Fibroblast of upper back skin (primary cell): ENCODE measurements around the gene AFAP1L2.

ENCODE experiments used
- DNase-seq: peaks from one replicate; pipeline ENCODE4 v3.0.0-alpha.2; 2013

The AFAP1L2 gene

GRCh38 chr10:114389426-114389825 lies 14.9 kb downstream of the AFAP1L2 start:
- DNase-seq, result no peak

- no peak for DNase-seq
Observed at GRCh38 chr10:114388275-114388674, 16.0 kb downstream of the AFAP1L2 start.

- DNase-seq, result no peak
Observed at GRCh38 chr10:114387784-114388183, 16.5 kb downstream of the AFAP1L2 start.

GRCh38 chr10:114386452-114386851 lies 17.9 kb downstream of the AFAP1L2 start:
- DNase-seq, result no peak

GRCh38 chr10:114385557-114385956 lies 18.7 kb downstream of the AFAP1L2 start:
- no peak for DNase-seq

GRCh38 chr10:114384601-114385000 lies 19.7 kb downstream of the AFAP1L2 start:
- DNase-seq, result no peak

GRCh38 chr10:114384181-114384580 lies 20.1 kb downstream of the AFAP1L2 start:
- DNase-seq, result no peak

GRCh38 chr10:114380797-114381196 lies 23.5 kb downstream of the AFAP1L2 start:
- DNase-seq, result no peak

GRCh38 chr10:114380060-114380459 lies 24.2 kb downstream of the AFAP1L2 start:
- DNase-seq, result no peak

GRCh38 chr10:114379631-114380041 lies 24.7 kb downstream of the AFAP1L2 start:
- peak; percentile 64 for DNase-seq

- no peak for DNase-seq
Observed at GRCh38 chr10:114376523-114376922, 27.8 kb downstream of the AFAP1L2 start.

- DNase-seq, result peak; percentile 54
Observed at GRCh38 chr10:114375047-114375446, 29.3 kb downstream of the AFAP1L2 start.

- peak; percentile 53 for DNase-seq
Observed at GRCh38 chr10:114374053-114374791, 30.1 kb downstream of the AFAP1L2 start.

GRCh38 chr10:114373631-114374030 lies 30.7 kb downstream of the AFAP1L2 start:
- DNase-seq, result no peak

- DNase-seq, result no peak
Observed at GRCh38 chr10:114372995-114373394, 31.3 kb downstream of the AFAP1L2 start.

- DNase-seq, result no peak
Observed at GRCh38 chr10:114372179-114372578, 32.1 kb downstream of the AFAP1L2 start.

- no peak for DNase-seq
Observed at GRCh38 chr10:114370966-114371365, 33.3 kb downstream of the AFAP1L2 start.

GRCh38 chr10:114370199-114370598 lies 34.1 kb downstream of the AFAP1L2 start:
- no peak for DNase-seq

GRCh38 chr10:114368057-114368391 lies 36.3 kb downstream of the AFAP1L2 start:
- DNase-seq, result no peak

- no peak for DNase-seq
Observed at GRCh38 chr10:114367351-114368056, 36.8 kb downstream of the AFAP1L2 start.

GRCh38 chr10:114364726-114365125 lies 39.6 kb downstream of the AFAP1L2 start:
- DNase-seq, result no peak

- DNase-seq, result no peak
Observed at GRCh38 chr10:114363745-114364454, 40.4 kb downstream of the AFAP1L2 start.

- DNase-seq, result no peak
Observed at GRCh38 chr10:114362826-114363355, 41.4 kb downstream of the AFAP1L2 start.

GRCh38 chr10:114359953-114360345 lies 44.4 kb downstream of the AFAP1L2 start:
- DNase-seq, result no peak
